GM19452 (cell line): ENCODE measurements around the gene CNKSR1.

Experiments
- ATAC-seq: cut with Tn5 transposase; IDR thresholded peaks from one replicate; pipeline ENCODE4 v1.9.1; 2021; ENCODE audit not compliant: unreplicated experiment

CNKSR1 gene, protein sequence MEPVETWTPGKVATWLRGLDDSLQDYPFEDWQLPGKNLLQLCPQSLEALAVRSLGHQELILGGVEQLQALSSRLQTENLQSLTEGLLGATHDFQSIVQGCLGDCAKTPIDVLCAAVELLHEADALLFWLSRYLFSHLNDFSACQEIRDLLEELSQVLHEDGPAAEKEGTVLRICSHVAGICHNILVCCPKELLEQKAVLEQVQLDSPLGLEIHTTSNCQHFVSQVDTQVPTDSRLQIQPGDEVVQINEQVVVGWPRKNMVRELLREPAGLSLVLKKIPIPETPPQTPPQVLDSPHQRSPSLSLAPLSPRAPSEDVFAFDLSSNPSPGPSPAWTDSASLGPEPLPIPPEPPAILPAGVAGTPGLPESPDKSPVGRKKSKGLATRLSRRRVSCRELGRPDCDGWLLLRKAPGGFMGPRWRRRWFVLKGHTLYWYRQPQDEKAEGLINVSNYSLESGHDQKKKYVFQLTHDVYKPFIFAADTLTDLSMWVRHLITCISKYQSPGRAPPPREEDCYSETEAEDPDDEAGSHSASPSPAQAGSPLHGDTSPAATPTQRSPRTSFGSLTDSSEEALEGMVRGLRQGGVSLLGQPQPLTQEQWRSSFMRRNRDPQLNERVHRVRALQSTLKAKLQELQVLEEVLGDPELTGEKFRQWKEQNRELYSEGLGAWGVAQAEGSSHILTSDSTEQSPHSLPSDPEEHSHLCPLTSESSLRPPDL

DNA sequence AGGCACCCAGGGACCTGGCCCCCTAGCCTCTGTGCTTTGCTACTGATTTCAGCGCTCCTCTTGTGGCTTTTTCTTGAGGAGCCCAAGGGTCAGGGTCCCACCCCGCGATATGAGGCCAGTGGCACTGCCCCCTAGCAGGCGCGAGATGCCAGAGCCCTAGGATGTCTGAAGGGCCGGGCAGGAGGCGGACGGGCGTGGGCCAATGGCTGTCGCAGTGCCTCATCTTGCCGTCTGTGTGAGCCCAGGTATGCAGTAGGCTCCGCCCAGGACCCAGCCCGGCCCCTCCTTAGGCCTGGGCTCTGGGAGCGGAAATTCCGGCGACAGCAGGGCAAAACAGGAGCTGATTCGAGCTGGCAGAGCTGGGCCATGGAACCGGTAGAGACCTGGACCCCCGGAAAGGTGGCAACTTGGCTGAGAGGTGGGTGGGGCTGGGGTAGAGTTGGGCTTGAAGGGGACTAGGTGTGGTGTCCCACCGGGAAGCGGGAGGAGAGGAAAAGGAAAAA lies at the start of gene CNKSR1:
Gene CNKSR1, plus strand, starts transcription at position 310 of the 503 bp plus-strand sequence. Its CDS starts 57 bp downstream, at position 367.
- no peak for ATAC-seq

DNA sequence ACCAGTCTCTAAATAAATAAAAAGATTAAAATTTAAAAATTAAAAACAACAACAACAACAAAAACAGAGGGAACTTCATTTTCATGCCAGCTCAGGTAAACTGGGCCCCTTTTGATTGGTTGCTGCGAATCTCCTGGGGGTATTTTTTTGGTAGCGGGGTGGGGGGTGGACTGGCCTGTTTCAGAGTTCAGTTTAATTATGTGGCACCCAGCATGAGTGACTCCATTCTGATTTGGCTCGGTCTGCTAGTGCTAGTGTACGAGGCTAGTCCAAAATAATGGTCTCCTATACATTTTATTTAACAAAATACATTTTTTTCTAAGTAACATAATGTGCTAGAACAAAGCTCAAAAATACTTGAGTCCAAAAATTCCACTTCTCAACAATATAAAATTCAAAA lies 47.5 kb upstream of the CNKSR1 start:
- no peak for ATAC-seq

DNA sequence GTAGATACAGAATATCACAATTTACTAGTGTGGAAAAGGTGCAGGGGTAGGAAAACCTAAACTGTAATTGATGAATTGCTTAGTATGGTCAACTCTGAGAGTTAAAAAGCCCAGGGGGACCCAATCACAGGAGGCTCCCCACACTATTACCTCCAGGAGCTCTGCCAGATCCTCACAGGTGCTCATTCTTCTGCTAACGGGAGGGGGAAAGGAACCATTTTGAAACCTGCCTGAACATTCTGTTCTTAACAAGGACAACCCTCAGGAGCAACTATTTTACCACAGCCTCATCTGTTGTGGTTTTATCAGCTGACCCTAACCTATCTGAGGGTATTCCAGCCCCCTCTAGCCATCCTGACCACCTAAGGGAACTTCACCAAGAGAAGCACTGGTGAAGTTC lies 46.6 kb upstream of the CNKSR1 start:
- ATAC-seq = no peak

DNA sequence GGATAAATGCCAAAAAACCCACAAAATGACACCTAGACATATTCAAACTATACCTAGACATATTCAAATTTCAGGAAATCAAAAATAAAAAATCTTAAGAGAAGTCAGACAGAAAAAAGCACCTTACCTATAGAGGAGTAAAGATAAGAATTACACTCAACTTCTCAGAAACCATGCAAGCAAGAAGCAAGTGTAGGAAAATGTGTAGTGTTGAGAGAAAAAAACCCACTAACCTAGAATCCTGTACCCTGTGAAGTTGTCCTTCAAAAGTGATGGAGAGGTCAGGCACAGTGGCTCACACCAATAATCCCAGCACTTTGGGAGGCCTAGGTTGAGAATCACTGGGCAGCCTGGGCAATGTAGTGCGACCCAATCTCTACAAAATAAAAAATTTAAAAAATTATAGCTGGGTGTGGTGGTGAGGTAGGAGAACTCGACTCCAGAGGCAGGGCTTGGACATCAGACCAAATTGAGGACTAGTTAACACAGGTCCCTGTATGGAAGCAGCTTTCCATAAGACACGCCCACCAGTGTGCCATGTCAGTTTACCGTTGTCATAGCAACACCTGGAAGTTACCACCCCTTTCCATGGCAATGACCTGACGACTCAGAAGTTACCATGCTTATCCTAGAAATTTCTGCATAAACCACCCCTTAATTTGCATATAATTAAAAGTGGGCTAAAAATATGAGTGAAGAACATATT lies 45.0 kb upstream of the CNKSR1 start:
- ATAC-seq = no peak

DNA sequence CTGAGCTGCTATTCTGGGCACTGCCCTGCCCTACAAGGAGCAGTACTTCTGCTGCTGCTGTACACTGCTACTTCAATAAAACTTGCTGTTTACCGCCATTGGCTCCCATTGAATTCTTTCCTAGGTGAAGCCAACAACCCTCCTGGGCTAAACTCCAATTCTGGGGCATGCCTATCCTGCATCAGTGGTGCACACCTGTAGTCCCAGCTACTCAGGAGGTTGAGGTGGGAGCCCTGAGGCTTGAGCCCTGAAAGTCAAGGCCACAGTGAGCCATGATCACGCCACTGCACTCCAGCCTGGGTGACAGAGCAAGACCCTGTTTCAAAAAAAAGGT lies 44.5 kb upstream of the CNKSR1 start:
- no peak for ATAC-seq

DNA sequence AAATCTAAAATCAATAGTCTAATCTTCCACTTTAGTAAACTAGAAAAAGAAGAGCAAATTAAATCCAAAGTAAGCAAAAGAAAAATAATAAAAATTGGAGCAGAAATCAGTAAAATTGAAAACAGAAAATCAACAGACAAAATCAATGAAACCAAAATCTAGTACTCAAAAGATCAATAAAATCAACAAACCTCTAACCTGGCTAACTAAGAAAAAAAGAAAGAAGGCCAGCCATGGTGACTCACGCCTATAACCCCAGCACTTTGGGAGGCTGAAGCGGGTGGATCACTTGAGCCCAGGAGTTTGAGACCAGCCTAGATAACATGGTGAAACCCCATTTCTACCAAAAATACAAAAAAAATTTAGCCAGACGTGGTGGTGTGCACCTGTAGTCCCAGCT lies 42.8 kb upstream of the CNKSR1 start:
- no peak for ATAC-seq

DNA sequence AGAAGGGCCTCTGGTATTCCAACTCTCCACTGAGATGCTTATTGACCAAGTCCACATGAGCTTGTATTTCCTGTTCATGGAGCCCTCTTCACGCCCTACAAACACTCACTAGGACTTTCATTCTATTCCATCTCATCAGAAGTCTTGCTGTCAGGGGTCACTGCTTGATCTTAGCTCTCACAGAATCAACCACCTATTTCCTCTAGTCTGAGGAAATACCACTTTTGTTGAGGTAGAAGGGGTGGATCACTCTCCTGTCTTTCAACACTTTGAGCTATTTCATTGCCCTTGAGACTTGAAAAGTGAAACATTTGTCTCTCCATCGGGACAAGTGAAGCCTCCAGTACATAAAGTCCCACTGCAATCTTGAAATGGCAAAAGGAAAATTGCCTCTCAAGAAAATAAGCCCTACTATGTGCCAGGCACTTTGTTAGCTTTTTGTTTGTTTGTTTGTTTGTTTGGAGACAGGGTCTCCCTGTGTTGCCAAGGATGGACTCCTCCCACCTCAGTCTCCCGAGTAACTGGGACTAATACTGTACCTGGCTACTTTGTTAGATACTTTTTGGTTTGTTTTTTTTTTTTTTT lies 38.2 kb upstream of the CNKSR1 start:
- no peak for ATAC-seq

DNA sequence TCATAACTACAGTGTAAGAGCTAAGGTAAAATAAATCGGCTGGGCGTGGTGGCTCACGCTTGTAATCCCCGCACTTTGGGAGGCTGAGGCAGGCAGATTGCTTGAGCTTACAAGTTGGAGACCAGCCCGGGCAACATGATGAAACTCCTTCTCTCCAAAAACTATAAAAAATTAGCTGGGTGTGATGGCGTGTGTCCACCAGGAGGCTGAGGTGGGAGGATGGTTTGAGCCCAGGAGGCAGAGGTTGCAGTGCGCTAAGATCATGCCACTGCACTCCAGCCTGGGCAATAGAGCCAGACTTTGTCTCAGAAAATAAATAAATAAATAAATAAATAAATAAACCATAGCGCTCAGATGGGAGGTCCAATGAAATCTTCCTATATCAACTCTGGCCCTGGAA lies 35.1 kb upstream of the CNKSR1 start:
- no peak for ATAC-seq

DNA sequence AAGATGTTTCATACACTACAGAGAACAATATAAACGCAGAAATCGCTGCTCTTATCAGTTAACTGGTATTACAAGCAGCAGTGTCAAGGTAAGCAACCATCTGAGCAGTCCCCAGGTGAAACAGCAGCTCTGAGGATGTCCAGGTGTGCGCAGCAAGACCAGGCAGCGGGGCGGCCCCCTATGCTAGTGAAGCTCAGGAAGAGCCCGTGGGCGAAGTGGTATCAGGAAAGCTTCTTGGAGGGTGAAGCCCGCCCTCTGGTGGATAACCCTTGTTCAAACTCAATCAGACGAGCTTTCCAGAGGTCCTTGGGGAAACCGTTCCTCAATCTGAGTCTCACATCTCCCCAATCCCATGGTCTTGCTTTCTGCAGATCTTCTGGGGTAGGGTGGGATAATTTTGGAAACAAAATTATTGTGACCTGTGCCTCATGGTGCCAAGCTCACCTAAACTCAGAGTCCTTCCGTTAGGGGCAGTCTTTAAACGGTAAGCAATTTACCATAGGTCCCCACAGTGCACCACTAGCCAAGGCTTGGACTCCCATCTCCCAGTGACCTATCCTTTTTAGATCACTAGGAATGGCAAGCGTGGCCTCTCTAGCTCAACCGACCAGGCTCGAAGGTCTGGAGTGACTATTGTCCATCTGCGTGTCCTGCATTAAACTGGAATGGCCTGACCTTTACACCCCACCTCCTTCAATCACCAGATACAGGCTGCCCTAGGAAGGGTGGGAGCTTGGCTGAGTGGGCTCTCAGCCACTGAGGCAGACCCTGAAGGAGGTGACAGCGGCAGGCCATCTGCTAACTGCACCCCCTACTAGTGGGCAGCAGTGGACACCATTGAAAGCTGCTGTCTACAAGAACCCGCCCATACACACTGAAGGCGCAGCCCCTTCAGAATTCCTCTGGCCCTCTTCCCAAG lies 32.0 kb upstream of the CNKSR1 start:
- ATAC-seq = no peak

DNA sequence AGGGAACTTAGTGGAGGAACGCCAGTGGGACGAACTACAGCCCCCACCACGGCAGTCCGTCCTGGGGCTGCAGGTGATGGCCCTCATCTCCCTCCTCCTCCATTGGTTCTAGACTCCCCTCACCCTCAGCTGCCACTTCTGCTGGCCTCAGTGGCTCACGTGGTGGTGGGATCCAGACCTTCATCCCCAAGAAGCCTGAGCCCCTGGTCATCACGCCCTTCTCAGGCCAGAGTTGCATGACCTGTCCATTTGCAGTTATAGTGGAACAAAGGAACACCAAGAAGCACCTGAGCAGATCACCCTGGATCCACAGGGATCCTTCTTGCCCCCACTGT lies 31.4 kb upstream of the CNKSR1 start:
- no peak for ATAC-seq

DNA sequence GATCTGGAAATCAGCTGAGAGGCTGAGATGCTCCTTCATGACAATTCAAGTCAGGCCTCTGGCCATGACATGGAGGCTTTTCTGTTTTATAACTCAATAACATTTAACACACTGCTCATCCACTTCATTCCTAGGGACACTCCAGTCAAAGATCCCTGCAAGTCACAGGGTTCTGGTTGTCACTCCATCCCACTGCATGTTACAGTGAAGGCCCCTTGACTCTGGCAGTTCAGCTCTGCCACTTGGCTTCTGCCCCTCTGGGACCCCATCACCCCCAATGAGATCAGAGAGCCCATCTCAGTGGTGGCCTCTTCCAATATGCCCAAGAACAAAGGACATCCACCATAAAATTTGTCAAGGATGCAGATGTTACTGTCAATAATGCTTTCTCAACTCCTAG lies 28.4 kb upstream of the CNKSR1 start:
- no peak for ATAC-seq

DNA sequence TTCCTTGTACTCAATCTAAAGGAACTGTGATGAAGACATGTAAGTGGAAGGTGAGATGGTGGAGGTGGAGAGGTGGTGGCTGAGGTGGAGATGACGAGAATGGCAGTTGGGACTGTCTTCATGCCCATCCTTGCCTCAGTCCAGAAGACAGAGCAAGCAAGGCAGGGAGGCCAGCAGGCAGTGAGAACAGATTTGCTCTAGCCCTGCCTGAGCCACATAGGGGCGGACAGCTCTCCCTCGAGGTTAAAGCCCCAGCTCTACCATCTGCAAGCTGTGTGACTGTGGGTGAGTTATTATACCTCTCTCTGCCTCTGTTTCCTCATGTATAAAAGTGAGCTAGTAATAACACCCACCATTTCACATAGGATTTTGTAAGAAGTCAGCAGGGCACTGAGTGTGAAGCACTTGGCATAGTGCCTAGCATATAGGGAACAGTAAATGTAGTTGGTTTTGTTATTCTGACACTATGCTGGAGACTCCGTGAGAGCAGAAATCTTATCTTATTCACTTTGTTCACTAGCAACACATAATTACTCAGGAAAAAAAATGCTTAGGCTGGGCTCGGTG lies 23.2 kb upstream of the CNKSR1 start:
- no peak for ATAC-seq

DNA sequence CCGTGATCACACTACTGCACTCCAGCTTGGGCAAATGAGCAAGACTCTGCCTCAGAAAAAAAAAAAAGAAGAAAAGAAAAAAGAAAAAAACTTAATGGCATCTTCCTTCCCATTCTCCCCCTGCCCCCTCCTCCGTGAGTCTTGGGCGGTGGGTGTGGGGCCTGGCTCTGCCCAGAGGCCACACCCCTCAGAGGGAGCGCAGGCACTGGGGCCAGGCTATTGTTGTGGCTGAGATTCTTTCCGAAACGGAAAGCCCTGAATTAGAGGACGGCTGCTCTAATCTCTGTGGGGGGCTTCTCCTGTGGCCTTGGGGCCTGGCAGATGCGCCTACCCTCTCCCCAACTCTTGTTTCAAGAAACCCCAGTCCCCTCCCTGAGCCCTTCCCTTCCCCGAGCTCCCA lies 22.5 kb upstream of the CNKSR1 start:
- no peak for ATAC-seq

DNA sequence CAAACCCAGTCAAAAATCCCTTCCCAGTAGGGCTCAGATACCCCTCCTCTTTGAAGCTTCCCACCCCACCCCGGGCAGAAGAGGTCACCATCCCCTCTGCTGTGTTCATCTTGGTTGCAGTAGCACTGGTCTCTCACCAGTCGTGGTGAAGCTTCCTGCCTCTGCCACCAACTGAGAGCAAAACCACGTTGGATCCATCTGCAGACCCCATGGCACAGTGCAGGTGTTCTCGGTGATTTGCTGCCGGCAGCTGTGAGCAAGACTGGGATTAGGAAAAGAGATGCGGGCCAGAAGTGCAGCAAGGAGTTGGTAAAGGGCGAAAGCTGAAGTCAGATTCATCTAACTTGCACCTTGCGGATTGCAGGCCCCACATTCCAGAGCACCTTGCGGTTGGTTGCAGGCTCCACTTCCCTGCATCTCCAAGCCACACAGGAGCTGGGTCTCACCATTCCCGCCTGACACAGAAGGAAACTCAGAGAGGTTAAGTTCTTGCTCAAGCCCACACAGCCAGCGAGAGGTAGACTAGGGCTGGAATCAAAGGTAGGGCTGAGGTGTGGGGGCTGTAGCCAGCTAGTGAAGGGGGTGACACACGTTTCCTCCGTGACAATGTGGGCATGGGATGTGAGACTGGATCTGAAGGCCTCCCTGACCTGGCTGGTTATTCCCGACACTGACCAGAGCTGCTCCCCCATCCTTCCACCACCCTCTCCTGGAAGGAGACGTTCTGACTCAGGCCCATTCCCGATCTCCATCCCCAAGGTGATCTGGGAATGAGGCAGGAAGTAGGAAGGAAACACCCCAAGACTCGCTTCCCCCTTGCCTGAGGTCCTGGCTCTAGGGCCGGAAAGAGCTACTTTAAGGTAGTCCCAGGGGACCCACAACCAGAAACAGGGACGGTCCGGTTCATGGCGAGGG lies 21.7 kb upstream of the CNKSR1 start:
- ATAC-seq = no peak

DNA sequence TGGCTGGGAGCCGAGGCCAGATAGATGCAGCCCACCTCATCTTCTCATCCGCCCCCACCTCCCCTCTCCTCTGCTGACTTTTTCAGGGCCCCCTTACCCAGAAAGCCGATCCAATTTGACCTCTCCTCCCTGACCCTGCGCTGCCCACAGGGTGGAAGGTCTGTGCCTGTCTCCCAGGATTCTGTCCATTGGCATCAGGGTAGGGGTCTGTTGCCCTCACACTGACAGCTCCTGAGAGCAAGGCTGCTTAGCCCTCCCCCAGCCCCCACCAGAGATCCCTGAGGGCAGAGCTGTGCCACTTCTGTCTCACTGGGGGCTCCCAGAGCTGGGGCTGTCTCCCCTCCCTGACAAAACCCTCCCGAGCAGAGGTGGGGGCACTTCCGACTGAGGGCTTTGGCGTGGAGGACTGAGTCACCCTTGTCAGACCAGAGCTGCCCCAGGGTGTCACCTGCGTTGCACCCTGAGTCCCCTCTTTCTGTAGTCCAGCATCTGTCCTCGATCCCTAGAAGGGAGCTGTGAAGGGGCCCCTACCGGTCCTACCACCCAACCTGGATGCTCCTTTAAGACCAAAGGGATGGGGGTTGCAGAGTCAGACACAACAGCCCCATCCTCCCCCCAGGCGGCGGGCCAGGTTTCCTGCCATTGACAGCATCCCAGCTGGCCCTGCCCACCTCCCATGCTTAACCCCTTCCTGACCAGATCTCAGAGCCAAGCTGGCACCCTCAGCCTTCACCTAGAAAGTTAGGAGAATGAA lies 20.8 kb upstream of the CNKSR1 start:
- ATAC-seq = no peak

DNA sequence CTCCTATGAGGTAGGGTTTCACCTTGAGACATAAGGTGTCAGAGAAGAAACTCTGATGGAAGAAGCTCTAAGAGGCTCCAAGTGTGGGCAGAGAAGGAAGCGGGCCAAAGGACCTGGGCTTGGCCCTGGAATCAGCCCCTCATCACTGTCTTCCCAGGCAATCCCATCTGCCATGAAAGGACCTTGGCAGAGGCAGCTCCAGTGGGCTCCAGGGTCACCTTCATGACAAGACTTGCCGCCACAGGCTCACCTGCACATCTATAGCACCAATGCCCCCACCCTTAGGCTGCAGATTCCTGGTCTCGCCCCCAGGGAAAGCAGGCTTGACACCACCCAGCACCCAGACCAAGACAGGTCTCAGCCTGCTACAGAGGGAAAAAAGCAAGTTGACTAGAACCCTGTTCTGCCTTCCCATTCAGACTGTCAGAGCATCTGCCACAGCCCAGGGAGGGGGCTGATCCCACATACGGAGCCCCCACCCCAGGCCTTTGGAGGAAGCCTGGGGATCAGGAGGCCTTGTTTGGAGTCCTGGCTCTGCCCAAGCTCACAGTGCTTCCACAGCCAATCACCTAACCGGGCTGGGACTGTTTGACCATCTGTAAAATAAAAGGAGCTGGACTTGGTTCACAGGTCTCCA lies 18.9 kb upstream of the CNKSR1 start:
- ATAC-seq = no peak

DNA sequence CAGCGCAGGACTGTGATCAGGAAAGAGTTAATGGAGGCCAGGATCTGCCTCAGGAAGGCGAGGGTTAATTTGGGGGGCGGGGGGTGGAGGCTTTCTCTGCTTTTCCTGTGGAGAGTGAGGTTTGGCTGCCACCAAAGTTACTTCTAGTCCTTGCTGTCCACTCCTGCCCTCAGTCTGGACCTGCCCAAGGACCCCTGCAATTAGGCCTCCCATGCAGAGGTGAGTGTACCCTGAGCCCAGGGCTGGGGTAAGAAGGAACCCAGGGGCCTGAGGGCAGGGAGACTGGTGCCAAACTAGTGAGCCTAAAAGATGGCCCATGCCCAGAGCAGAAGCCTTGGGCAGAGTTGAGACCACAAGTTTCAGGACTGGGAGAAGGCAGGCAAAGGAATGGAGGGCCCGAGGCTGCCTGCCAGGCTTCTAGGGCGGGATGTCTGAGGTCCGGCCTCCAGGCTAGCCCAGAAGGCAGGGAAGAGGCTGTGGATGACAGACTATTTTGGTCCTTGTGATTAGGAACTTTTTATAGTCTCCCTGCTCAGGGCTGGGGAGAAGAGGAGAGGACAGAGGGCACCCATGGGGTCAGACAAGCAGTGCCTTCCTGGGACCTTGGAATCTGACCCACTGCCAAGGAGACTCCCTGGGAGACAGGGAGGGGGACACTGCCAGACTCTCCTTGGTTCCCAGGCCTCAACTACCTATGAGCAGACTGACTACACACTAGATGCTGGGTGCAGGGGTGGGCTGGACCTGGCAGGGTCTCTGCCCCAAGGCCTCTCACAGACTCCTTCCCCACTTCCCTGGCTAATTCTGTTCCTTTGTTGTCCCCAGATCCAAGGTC lies 18.2 kb upstream of the CNKSR1 start, which contains the start of gene FAM110D:
Gene FAM110D, plus strand, starts transcription at position 172 of the 835 bp plus-strand sequence. CDS start 2,213 bp downstream, outside the sequence.
- no peak for ATAC-seq
